ENCODE data around the gene TARS2. TPM values are rescaled to one million over a fixed set of nuclear protein-coding genes. Genes with fewer than 3 reads are reported as not detected.

TARS2 gene
- total and polyA plus RNA-seq, 10 of the 15 experiments (the other 5 are each of a cell fraction or from before 2014, with no cell fraction given): 11.0 to 51.8 (median 45.2) TPM

DNA sequence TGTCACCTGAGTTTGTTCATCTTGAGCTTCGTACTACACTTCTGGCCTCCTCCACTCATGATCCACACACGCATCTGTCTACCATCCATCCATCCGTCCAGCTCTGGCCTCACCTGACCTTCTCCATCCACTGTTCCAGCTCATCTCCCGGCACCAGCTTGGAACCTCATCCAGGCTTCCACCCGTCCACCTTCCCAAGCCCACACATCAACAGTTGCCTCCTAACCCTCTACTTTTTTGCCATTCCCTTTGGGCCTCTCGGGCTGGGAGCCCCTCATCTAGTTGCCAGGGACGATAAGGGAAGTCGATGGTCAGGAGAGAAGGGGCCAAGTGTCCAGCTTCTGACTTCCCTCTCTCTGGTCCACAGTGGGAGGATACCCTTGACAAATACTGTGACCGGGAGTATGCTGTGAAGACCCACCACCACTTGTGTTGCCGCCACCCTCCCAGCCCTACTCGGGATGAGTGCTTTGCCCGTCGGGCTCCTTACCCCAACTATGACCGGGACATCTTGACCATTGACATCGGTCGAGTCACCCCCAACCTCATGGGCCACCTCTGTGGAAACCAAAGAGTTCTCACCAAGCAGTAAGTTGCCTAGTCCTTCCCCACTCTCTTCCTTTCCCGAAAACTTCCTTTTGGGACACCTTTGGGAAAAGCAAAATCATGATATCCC is 24.9 kb downstream of the TARS2 start:
- intact Hi-C loops (cut with micrococcal nuclease; ENCODE audit: unreplicated experiment): no loop called here

More for the DNA sequence above, 24.9 kb downstream of the TARS2 start:
- H3K79me2 ChIP-seq (ENCODE audit: control insufficient read depth, insufficient read depth, low read length): no peaks in the 10 kb centered on the region
- no peaks in the 10 kb centered on the region for H4K20me1 ChIP-seq (ENCODE audit: control insufficient read depth, insufficient read depth)
- ChIA-PET POLR2A (no interaction called here), RAD21 (ENCODE audit: unreplicated experiment) (no interaction called here), CTCF (no interaction called here), SMC1A (ENCODE audit: uncharacterized antibody, unreplicated experiment) (interaction anchor here (0.6 kb wide), 1 partner anchor 44 kb away, joined by 3 read pairs; no protein-coding TSS in a partner anchor)
- in situ Hi-C loops (cut with MboI): no loop called here
- H3K9ac ChIP-seq (ENCODE audit: control insufficient read depth, insufficient read depth, low read length): no peak overlapping the region
- no peaks in the 10 kb centered on the region; a peak in 1 of 4 replicates for H3K36me3 ChIP-seq (ENCODE audit: control insufficient read depth in 2 of 2, insufficient read depth in 2 of 2, low read length in 1 of 2)
- H3K4me1 ChIP-seq (ENCODE audit: control insufficient read depth, insufficient read depth, low read length): peaks cover 19% of the 10 kb centered on the region
- no peak overlapping the region for H2AFZ ChIP-seq (ENCODE audit: control insufficient read depth, low read depth, low read length)
- FAIRE-seq (no peak), ATAC-seq (no peak), DNase-seq (ENCODE audit: low read depth, low spot score) (no peak)
- H3K27me3 ChIP-seq (replicated peaks in 1 of 2; ENCODE audit: control insufficient read depth in 2 of 2, insufficient read depth in 2 of 2, low read length in 1 of 2): no peaks in the 10 kb centered on the region
- TF ChIP-seq RELA (IDR thresholded peaks at IDR 0.05; ENCODE audit: borderline replicate concordance, partially characterized antibody): no peak
- TF ChIP-seq YY1 (IDR thresholded peaks at IDR 0.05; ENCODE audit: low read depth, low read length): no peak
- no peak for TF ChIP-seq MXI1 (IDR thresholded peaks at IDR 0.05; ENCODE audit: low read depth, low read length)
- TF ChIP-seq WRNIP1 (IDR thresholded peaks at IDR 0.05; ENCODE audit: borderline replicate concordance, low read depth, low read length): no peak
- no peak for TF ChIP-seq FOXK2 (IDR thresholded peaks at IDR 0.05)
- no peak for TF ChIP-seq SUPT20H (IDR thresholded peaks at IDR 0.05; ENCODE audit: borderline replicate concordance, control insufficient read depth, low read depth, low read length)
- no peak for TF ChIP-seq MEF2B (IDR thresholded peaks at IDR 0.05; ENCODE audit: partially characterized antibody, poor library complexity, severe bottlenecking)
- TF ChIP-seq, protein P1, sequence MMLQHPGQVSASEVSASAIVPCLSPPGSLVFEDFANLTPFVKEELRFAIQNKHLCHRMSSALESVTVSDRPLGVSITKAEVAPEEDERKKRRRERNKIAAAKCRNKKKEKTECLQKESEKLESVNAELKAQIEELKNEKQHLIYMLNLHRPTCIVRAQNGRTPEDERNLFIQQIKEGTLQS (IDR thresholded peaks at IDR 0.05; ENCODE audit: borderline replicate concordance, extremely low read depth, low read depth, low read length): no peak
- no peak for TF ChIP-seq RAD21 (IDR thresholded peaks at IDR 0.05; ENCODE audit: insufficient read depth, low read depth, low read length)
- no peak for TF ChIP-seq ZSCAN29 (IDR thresholded peaks at IDR 0.05)
- no peak for TF ChIP-seq CBX5 (IDR thresholded peaks at IDR 0.05; ENCODE audit: low read depth)
- TF ChIP-seq HDAC6 (IDR thresholded peaks at IDR 0.05; ENCODE audit: unreplicated experiment): no peak
- no peak for TF ChIP-seq NFYA (IDR thresholded peaks at IDR 0.05; ENCODE audit: borderline replicate concordance, low read depth, low read length)
- no peak for TF ChIP-seq ASH2L (IDR thresholded peaks at IDR 0.05; ENCODE audit: borderline replicate concordance, low read depth)
- no peak for TF ChIP-seq SMARCA5 (IDR thresholded peaks at IDR 0.05)
- TF ChIP-seq SUZ12 (IDR thresholded peaks at IDR 0.05; ENCODE audit: unreplicated experiment): no peak
- no peak for TF ChIP-seq POU2F2 (IDR thresholded peaks at IDR 0.05; ENCODE audit: borderline replicate concordance, low read depth, low read length)
- no peak for TF ChIP-seq GABPA (IDR thresholded peaks at IDR 0.05; ENCODE audit: low read depth)
- TF ChIP-seq TBL1XR1 (IDR thresholded peaks at IDR 0.05; ENCODE audit: low read depth, low read length): no peak
- WGBS (ENCODE audit: insufficient coverage, insufficient replicate concordance, low lambda C conversion rate, missing lambda C conversion rate): 77% methylated on average over 16 of the region's 17 CpGs
- BruUV-seq (replicated peaks): no TSS peak
- H3K9me3 ChIP-seq (replicated peaks; ENCODE audit: control insufficient read depth, insufficient read depth, low read length): no peaks in the 10 kb centered on the region
- no peak overlapping the region for H3K27ac ChIP-seq (ENCODE audit: control insufficient read depth, insufficient read depth)
- H3K4me3 ChIP-seq: no peak overlapping the region
- no peak overlapping the region for H3K4me2 ChIP-seq (ENCODE audit: control insufficient read depth, insufficient read depth)

All from GM12878 (cell line).